Ovary (tissue), 3 donors: ENCODE measurements around the gene WNT11.

ENCODE experiments used
- CTCF ChIP-seq, 3 donors: fragments of 450-650 bp in 2 of 3; fragments of 200-600 bp in 1 of 3; IDR thresholded peaks; one replicate each; pipeline versions ENCODE4 v1.5.1 to v1.8.0; 2016 to 2022; ENCODE audit warnings: antibody characterized with exemption in 3 of 3, mild to moderate bottlenecking in 1 of 3
- POLR2A ChIP-seq: fragments of 450-650 bp; IDR thresholded peaks from one replicate; pipeline ENCODE4 v1.6.1; 2017; ENCODE audit warnings: antibody characterized with exemption, mild to moderate bottlenecking, moderate library complexity
- donor health status: DM: no; HTN: no; CAD: no.

GRCh38 chr11:76208438-76209374, 2.4 kb upstream of the WNT11 start:
- TF ChIP-seq POLR2A (no peak), CTCF (IDR thresholded peaks at IDR 0.05) (peak; percentile 53 to 75 (median 64))
